ENCODE results near the gene P4HA3. TPM values are rescaled to one million over a fixed set of nuclear protein-coding genes. Genes with fewer than 3 reads are reported as not detected.

The P4HA3 gene
- total and polyA plus RNA-seq, 9 of the 15 experiments (the other 6 are each of a cell fraction or from before 2014, with no cell fraction given), result 0.01 to 0.03 TPM; not detected in 7

- TF ChIP-seq, protein P1, sequence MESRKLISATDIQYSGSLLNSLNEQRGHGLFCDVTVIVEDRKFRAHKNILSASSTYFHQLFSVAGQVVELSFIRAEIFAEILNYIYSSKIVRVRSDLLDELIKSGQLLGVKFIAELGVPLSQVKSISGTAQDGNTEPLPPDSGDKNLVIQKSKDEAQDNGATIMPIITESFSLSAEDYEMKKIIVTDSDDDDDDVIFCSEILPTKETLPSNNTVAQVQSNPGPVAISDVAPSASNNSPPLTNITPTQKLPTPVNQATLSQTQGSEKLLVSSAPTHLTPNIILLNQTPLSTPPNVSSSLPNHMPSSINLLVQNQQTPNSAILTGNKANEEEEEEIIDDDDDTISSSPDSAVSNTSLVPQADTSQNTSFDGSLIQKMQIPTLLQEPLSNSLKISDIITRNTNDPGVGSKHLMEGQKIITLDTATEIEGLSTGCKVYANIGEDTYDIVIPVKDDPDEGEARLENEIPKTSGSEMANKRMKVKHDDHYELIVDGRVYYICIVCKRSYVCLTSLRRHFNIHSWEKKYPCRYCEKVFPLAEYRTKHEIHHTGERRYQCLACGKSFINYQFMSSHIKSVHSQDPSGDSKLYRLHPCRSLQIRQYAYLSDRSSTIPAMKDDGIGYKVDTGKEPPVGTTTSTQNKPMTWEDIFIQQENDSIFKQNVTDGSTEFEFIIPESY (CRISPR knock-in tag; IDR thresholded peaks at IDR 0.05), result no peak
- TF ChIP-seq PTTG1 (tag; IDR thresholded peaks at IDR 0.05; ENCODE audit: low read depth), result no peak
- no peak for TF ChIP-seq ZNF57 (CRISPR knock-in tag; IDR thresholded peaks at IDR 0.05)
- no peak for TF ChIP-seq NCOA2 (IDR thresholded peaks at IDR 0.05; ENCODE audit: partially characterized antibody in 2 of 2)
- no peak for TF ChIP-seq ZNF717 (CRISPR knock-in tag; IDR thresholded peaks at IDR 0.05)
- TF ChIP-seq ZNF134 (CRISPR knock-in tag; conservative IDR thresholded peaks at IDR 0.05), result no peak
- TF ChIP-seq, protein P2, sequence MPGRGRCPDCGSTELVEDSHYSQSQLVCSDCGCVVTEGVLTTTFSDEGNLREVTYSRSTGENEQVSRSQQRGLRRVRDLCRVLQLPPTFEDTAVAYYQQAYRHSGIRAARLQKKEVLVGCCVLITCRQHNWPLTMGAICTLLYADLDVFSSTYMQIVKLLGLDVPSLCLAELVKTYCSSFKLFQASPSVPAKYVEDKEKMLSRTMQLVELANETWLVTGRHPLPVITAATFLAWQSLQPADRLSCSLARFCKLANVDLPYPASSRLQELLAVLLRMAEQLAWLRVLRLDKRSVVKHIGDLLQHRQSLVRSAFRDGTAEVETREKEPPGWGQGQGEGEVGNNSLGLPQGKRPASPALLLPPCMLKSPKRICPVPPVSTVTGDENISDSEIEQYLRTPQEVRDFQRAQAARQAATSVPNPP (IDR thresholded peaks at IDR 0.05; ENCODE audit: borderline replicate concordance, insufficient read depth, insufficient read length), result no peak
Observed at GRCh38 chr11:74265256-74265655, 46.2 kb downstream of the P4HA3 start (continued).

DNA sequence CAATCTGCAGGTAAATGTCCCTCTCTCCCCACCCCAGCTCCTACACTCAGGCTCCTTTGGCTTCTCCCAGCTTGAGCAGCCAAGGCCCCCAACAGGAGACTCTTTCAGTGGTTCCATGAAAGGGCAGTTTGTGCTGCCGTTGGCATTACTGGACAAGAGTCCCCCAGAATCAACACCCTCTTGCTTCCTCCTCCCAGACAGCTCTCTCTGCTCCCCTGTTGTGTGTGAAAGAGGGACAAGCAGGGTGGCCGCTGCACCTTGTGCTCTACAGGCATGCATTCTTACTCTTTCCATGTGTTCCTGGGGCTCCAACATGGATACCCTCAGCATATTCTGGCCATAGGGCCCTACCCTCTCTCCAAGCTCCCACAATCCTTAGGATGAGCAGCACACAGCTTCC lies 48.7 kb downstream of the P4HA3 start:
- peaks cover 2 to 26% of the 10 kb centered on the region in 2 experiments; a peak in 3 of 5 replicates for H3K27me3 ChIP-seq (ENCODE audit: control insufficient read depth in 2 of 2, insufficient read depth in 2 of 2, low read length in 2 of 2)
- no peaks in the 10 kb centered on the region for H3K9me3 ChIP-seq (replicated peaks; ENCODE audit: control insufficient read depth, insufficient read depth, low read depth, low read length)
- H3K4me1 ChIP-seq (replicated peaks in 1 of 2; ENCODE audit: control insufficient read depth in 2 of 2, insufficient read depth in 2 of 2, low read length in 2 of 2), result no peaks in the 10 kb centered on the region
- H4K20me1 ChIP-seq (replicated peaks; ENCODE audit: control insufficient read depth, insufficient read depth, low read length), result no peaks in the 10 kb centered on the region; the same call in 1 of the 2 replicates
- no peak overlapping the region for H3K4me3 ChIP-seq
- H3K9ac ChIP-seq (ENCODE audit: insufficient read depth in 1 of 2, low read depth in 2 of 2, low read length in 2 of 2), result no peak overlapping the region
- no peak overlapping the region for H3K27ac ChIP-seq (ENCODE audit: extremely low read depth, low read depth, low read length)
- H2AFZ ChIP-seq (ENCODE audit: low read depth, low read length), result no peak overlapping the region
- no TSS peak for BruUV-seq (replicated peaks)
- WGBS (ENCODE audit: insufficient coverage, low coverage, missing lambda C conversion rate), result 0% methylated on average over 2 of the region's 2 CpGs
- FAIRE-seq, result no peak
- no peaks in the 10 kb centered on the region for H3K9me1 ChIP-seq (ENCODE audit: control insufficient read depth, insufficient read depth, low read length)
- H3K4me2 ChIP-seq (ENCODE audit: insufficient read depth, low read length), result no peak overlapping the region
- no peak for ATAC-seq
- no peak for DNase-seq (ENCODE audit: extremely low read depth in 1 of 4, low spot score in 3 of 4)
- CTCF ChIA-PET (ENCODE audit: low intra/inter-chr PET ratio), result interaction anchor here (0.7 kb wide), 1 partner anchor 186 kb away, joined by 3 read pairs; no protein-coding TSS in a partner anchor
- in situ Hi-C loops (cut with MboI), result no loop called here
- POLR2A ChIA-PET, result interaction anchor here (0.7 to 0.9 kb wide), 2 partner anchors 136 to 698 kb away, joined by 3 to 4 read pairs; partner anchors contain the start of gene PGM2L1
- no peaks in the 10 kb centered on the region for H3K36me3 ChIP-seq (ENCODE audit: control insufficient read depth, insufficient read depth, low read length)
- intact Hi-C loops (cut with micrococcal nuclease), result loop anchor here (5.0 kb wide), 1 partner anchor 310 kb away; no protein-coding TSS in a partner anchor
- H3K79me2 ChIP-seq (ENCODE audit: control insufficient read depth, insufficient read depth, low read length), result no peaks in the 10 kb centered on the region
- TF ChIP-seq TAF1 (IDR thresholded peaks at IDR 0.05; ENCODE audit: control insufficient read depth, extremely low read depth, insufficient read depth, low read length, severe bottlenecking) (no peak), STAT5B (CRISPR knock-in tag; IDR thresholded peaks at IDR 0.05) (no peak), SETDB1 (IDR thresholded peaks at IDR 0.05; ENCODE audit: low read length) (no peak), FOSL1 (tag; conservative IDR thresholded peaks at IDR 0.05) (no peak), ILF3 (IDR thresholded peaks at IDR 0.05; ENCODE audit: borderline replicate concordance) (no peak), ZNF217 (CRISPR knock-in tag; IDR thresholded peaks at IDR 0.05) (no peak), SP1 (CRISPR knock-in tag; IDR thresholded peaks at IDR 0.05) (no peak)
- TF ChIP-seq, protein P3, sequence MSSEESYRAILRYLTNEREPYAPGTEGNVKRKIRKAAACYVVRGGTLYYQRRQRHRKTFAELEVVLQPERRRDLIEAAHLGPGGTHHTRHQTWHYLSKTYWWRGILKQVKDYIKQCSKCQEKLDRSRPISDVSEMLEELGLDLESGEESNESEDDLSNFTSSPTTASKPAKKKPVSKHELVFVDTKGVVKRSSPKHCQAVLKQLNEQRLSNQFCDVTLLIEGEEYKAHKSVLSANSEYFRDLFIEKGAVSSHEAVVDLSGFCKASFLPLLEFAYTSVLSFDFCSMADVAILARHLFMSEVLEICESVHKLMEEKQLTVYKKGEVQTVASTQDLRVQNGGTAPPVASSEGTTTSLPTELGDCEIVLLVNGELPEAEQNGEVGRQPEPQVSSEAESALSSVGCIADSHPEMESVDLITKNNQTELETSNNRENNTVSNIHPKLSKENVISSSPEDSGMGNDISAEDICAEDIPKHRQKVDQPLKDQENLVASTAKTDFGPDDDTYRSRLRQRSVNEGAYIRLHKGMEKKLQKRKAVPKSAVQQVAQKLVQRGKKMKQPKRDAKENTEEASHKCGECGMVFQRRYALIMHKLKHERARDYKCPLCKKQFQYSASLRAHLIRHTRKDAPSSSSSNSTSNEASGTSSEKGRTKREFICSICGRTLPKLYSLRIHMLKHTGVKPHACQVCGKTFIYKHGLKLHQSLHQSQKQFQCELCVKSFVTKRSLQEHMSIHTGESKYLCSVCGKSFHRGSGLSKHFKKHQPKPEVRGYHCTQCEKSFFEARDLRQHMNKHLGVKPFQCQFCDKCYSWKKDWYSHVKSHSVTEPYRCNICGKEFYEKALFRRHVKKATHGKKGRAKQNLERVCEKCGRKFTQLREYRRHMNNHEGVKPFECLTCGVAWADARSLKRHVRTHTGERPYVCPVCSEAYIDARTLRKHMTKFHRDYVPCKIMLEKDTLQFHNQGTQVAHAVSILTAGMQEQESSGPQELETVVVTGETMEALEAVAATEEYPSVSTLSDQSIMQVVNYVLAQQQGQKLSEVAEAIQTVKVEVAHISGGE (CRISPR knock-in tag; IDR thresholded peaks at IDR 0.05), result no peak
